Stomach (tissue), 4 donors: ENCODE data around the gene BHMT2.

ENCODE experiments used
- CTCF ChIP-seq, 7 experiments: fragments of 450-650 bp in 4 of 7; fragments of 200-600 bp in 3 of 7; sonication (generic) in 3 of 7; IDR thresholded peaks; one replicate each; pipeline ENCODE4 v1.5.1; 2016 to 2019; ENCODE audit warnings: antibody characterized with exemption in 7 of 7, control low read depth in 2 of 7, mild to moderate bottlenecking in 1 of 7
- POLR2A ChIP-seq, 4 donors: fragments of 450-650 bp; IDR thresholded peaks; one replicate each; pipeline ENCODE4 v1.6.1; 2016; ENCODE audit warnings: antibody characterized with exemption in 4 of 4, control low read depth in 2 of 4, mild to moderate bottlenecking in 1 of 4, moderate library complexity in 1 of 4
- POLR2AphosphoS5 ChIP-seq, 3 donors: sonication (generic); formaldehyde crosslinking; IDR thresholded peaks; one replicate each; pipeline ENCODE4 v1.6.1; 2016; ENCODE audit warnings: antibody characterized with exemption in 3 of 3

DNA sequence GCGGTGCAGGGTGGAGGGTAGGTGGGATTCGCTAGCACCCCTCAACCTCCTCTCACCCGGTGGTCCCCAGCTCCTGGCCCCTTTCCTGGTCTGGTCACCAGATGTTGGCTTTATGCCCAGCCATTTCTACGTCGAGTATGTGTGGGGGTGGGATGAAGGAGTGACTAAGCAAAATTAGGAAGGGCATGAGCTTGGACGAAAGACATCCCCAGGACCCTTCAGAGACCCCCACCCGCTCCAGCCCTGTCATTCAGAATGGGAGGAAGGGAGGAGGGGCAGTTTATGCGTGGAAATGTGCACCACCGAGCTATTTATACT lies 742 bp downstream of the BHMT2 start:
- no peak for TF ChIP-seq POLR2A (IDR thresholded peaks at IDR 0.05)
- TF ChIP-seq CTCF (IDR thresholded peaks at IDR 0.05), result no peak
- no peak for TF ChIP-seq POLR2AphosphoS5 (IDR thresholded peaks at IDR 0.05)
